OCI-LY3 (cell line): ENCODE results near the gene CYSLTR2.

Experiments used
- H2AFZ ChIP-seq: fragments of 200-600, 300-600 bp; shearing (Covaris generic); 2 replicates; pipeline ENCODE4 v1.6.0; 2014; ENCODE audit warnings: antibody characterized with exemption, low read depth, low read length
- H3K27ac ChIP-seq: fragments of 200-600, 300-600 bp; sonication (generic); 2 replicates; pipeline ENCODE4 v1.5.1; 2014; ENCODE audit warnings: mild to moderate bottlenecking, low read length, moderate library complexity, mixed read lengths
- H3K27me3 ChIP-seq: fragments of 200-600, 300-600 bp; sonication (generic); 2 replicates; pipeline ENCODE4 v1.6.1; 2014; ENCODE audit warnings: low read depth, low read length, mixed read lengths
- H3K36me3 ChIP-seq: fragments of 200-600, 300-600 bp; sonication (generic); replicated peaks from 2 replicates; pipeline ENCODE3; 2014; ENCODE audit warnings: low read depth, low read length, mixed read lengths
- H3K4me1 ChIP-seq: fragments of 300-600, 200-600 bp; sonication (generic); 2 replicates; pipeline ENCODE4 v1.6.1; 2014; ENCODE audit warnings: low read length, mixed read lengths
- H3K4me2 ChIP-seq: fragments of 200-600, 300-600 bp; sonication (generic); 2 replicates; pipeline ENCODE4 v1.6.1; 2014; ENCODE audit warnings: low read length, mixed read lengths
- H3K4me3 ChIP-seq: fragments of 300-600, 200-600 bp; sonication (generic); 2 replicates; pipeline ENCODE4 v1.5.1; 2014; ENCODE audit warnings: antibody characterized with exemption, mild to moderate bottlenecking, low read length, moderate library complexity
- H3K79me2 ChIP-seq: fragments of 300-600, 200-600 bp; shearing (Covaris generic); 2 replicates; pipeline ENCODE4 v1.6.1; 2014; ENCODE audit warnings: mild to moderate bottlenecking, low read length, mixed read lengths
- H3K9ac ChIP-seq: fragments of 300-600, 200-600 bp; shearing (Covaris generic); 2 replicates; pipeline ENCODE4 v1.6.0; 2014; ENCODE audit warnings: mild to moderate bottlenecking, low read length, moderate library complexity
- H3K9me3 ChIP-seq: fragments of 200-600, 300-600 bp; shearing (Covaris generic); 2 replicates; pipeline ENCODE4 v1.6.1; 2014; ENCODE audit warnings: low read length, mixed read lengths; ENCODE audit not compliant: insufficient read depth
- H4K20me1 ChIP-seq: fragments of 200-600, 300-600 bp; sonication (generic); 2 replicates; pipeline ENCODE4 v1.6.1; 2016; ENCODE audit warnings: low read length, mixed read lengths; ENCODE audit not compliant: insufficient read depth
- CTCF ChIP-seq: fragments of 200-600, 300-600 bp; sonication (generic); IDR thresholded peaks from 2 replicates; pipeline ENCODE4 v1.5.1; 2014; ENCODE audit warnings: antibody characterized with exemption, low read length, low read depth
- EZH2phosphoT487 ChIP-seq: fragments of 200-600 bp; shearing (Covaris generic); IDR thresholded peaks from 2 replicates; pipeline ENCODE4 v1.6.1; 2018; ENCODE audit warnings: antibody characterized with exemption, mixed run types, low read depth

Gene CYSLTR2

GRCh38 chr13:48660361-48661076, 6.8 kb downstream of the CYSLTR2 start:
- peaks cover 47% of the 10 kb centered on the region for H3K4me1 ChIP-seq
- H4K20me1 ChIP-seq = no peaks in the 10 kb centered on the region
- H3K4me2 ChIP-seq = peak overlapping the region; percentile 90
- H3K9ac ChIP-seq = peak overlapping the region; percentile 22; the same call in 1 of the 2 replicates
- no peak overlapping the region for H2AFZ ChIP-seq
- H3K9me3 ChIP-seq = peaks cover 11% of the 10 kb centered on the region; the same call in 1 of the 2 replicates
- no peak for TF ChIP-seq CTCF
- TF ChIP-seq EZH2phosphoT487 = no peak
- no peaks in the 10 kb centered on the region for H3K79me2 ChIP-seq
- H3K27ac ChIP-seq = peak overlapping the region; percentile 67
- H3K4me3 ChIP-seq = peak overlapping the region; percentile 63
- no peaks in the 10 kb centered on the region for H3K36me3 ChIP-seq
- peaks cover 3% of the 10 kb centered on the region; the same call in 1 of the 2 replicates for H3K27me3 ChIP-seq

GRCh38 chr13:48661107-48661506, 7.4 kb downstream of the CYSLTR2 start:
- Histone ChIP-seq H4K20me1 (no peaks in the 10 kb centered on the region), H3K27me3 (peaks cover 3% of the 10 kb centered on the region; the same call in 1 of the 2 replicates), H3K27ac (no peak overlapping the region), H3K4me2 (peak overlapping the region; percentile 90), H3K36me3 (peaks cover 5% of the 10 kb centered on the region), H3K9me3 (peaks cover 17% of the 10 kb centered on the region; the same call in 1 of the 2 replicates), H3K79me2 (no peaks in the 10 kb centered on the region), H2AFZ (no peak overlapping the region), H3K4me3 (no peak overlapping the region), H3K4me1 (peaks cover 44% of the 10 kb centered on the region), H3K9ac (no peak overlapping the region)
- TF ChIP-seq EZH2phosphoT487 (no peak), CTCF (no peak)

GRCh38 chr13:48662226-48662625, 8.5 kb downstream of the CYSLTR2 start:
- Histone ChIP-seq H3K9ac (no peak overlapping the region), H4K20me1 (no peaks in the 10 kb centered on the region), H3K79me2 (no peaks in the 10 kb centered on the region)

More at GRCh38 chr13:48662226-48662625, 8.5 kb downstream of the CYSLTR2 start:
- no peak overlapping the region for H2AFZ ChIP-seq
- no peak for TF ChIP-seq CTCF
- no peak for TF ChIP-seq EZH2phosphoT487
- no peak overlapping the region for H3K27ac ChIP-seq
- peaks cover 15% of the 10 kb centered on the region for H3K36me3 ChIP-seq
- H3K9me3 ChIP-seq = peaks cover 28% of the 10 kb centered on the region
- peaks cover 3% of the 10 kb centered on the region; the same call in 1 of the 2 replicates for H3K27me3 ChIP-seq
- no peak overlapping the region for H3K4me3 ChIP-seq
- H3K4me1 ChIP-seq = peaks cover 44% of the 10 kb centered on the region
- H3K4me2 ChIP-seq = no peak overlapping the region
